Fibroblast of pulmonary artery (primary cell): ENCODE measurements around the gene CLSTN2.

Experiments used
- DNase-seq: peaks from one replicate; pipeline ENCODE4 v3.0.0-alpha.2; 2010; ENCODE audit warnings: low read depth
- H3K4me3 ChIP-seq: replicated peaks from 2 replicates; pipeline ENCODE4 v1.5.1; 2011; ENCODE audit warnings: low read depth, mild to moderate bottlenecking, control low read depth, low read length, moderate library complexity
- TF ChIP-seq, protein P1 (sequence below): IDR thresholded peaks from 2 replicates; pipeline ENCODE4 v1.5.1; 2011; ENCODE audit warnings: mild to moderate bottlenecking, control low read depth, low read length, inconsistent platforms; ENCODE audit errors: missing control alignments

Gene CLSTN2

DNA sequence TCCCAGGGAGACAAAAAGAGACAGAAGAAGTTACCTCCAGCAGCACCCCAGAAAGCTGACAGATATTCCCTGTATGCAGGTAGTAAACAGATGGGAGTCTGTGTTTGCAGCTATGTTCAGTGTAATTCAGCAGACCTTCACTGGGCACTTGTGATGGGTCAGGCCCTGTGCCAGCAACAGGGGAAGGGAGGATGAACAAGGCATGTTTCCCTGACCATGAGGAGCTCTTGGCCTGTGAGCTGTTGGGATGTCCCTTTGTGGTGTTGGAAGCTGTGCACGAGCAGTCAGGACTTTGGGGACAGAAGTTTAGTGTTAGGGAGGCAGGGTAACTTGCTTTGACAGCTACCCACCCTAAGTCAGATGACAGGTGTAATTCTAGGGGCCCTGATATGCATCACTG lies 636.9 kb downstream of the CLSTN2 start:
- no peak for DNase-seq
- TF ChIP-seq, protein P1, sequence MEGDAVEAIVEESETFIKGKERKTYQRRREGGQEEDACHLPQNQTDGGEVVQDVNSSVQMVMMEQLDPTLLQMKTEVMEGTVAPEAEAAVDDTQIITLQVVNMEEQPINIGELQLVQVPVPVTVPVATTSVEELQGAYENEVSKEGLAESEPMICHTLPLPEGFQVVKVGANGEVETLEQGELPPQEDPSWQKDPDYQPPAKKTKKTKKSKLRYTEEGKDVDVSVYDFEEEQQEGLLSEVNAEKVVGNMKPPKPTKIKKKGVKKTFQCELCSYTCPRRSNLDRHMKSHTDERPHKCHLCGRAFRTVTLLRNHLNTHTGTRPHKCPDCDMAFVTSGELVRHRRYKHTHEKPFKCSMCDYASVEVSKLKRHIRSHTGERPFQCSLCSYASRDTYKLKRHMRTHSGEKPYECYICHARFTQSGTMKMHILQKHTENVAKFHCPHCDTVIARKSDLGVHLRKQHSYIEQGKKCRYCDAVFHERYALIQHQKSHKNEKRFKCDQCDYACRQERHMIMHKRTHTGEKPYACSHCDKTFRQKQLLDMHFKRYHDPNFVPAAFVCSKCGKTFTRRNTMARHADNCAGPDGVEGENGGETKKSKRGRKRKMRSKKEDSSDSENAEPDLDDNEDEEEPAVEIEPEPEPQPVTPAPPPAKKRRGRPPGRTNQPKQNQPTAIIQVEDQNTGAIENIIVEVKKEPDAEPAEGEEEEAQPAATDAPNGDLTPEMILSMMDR: no peak
- no peak overlapping the region for H3K4me3 ChIP-seq

DNA sequence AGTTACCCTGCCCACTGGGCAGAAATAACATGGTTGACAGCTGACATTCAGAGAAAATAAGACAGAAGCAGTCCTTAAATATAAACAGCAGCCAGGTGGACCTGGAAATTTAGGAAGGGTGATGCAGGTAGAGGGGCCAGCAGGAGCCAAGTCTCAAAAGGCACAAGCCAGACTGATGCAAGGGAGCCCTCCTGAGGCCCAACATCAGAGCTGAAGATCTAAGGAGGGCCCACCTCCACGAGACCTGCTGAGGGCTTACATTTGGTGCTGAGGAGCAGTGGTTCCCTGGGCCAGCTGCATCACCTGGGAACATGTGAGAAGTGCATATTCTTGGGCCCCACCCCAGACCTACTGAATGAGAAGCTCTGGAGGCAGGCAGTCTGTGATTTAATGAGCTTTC lies 637.3 kb downstream of the CLSTN2 start:
- DNase-seq: no peak
- TF ChIP-seq, protein P1: no peak
- H3K4me3 ChIP-seq: no peak overlapping the region

DNA sequence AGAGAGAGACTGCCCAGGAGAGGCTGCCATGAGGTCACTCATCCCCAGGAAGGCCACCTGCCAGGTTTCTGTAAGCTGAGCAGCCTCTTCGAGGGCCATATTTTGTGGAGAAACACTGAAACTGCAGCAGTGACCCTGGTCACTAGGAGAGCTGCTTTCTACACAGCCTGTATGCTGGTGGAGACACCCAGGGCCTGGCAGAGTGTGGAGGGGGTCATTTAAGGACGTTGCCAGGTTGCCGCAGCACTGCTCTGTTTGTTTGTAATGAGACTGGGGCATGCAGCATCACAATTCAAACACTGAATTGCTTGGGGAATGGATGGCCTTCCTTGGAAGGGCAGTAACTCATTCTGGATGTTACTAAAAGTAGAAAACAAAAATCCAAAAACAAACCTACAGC lies 638.0 kb downstream of the CLSTN2 start:
- TF ChIP-seq, protein P1: no peak
- no peak overlapping the region for H3K4me3 ChIP-seq
- DNase-seq: no peak

DNA sequence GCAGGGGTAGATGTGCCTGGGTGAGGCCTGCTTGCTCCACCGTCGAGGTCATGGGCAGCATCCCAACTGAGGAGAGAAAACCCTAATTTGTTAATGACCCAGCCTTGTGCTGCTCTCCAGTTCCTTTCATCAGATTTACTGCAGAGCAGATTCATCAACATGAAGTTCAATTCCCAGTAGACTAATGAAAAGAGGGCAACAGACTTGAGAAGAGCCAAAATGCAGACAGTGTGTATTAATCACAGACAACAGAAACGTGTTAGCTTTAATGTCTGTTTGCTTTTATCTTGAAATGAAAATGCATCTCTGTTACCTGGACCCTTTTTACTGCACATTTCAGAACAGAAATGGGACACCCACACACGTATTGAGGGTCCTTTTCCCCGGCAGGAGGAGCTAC lies 639.4 kb downstream of the CLSTN2 start:
- H3K4me3 ChIP-seq: no peak overlapping the region
- DNase-seq: no peak
- TF ChIP-seq, protein P1: no peak

DNA sequence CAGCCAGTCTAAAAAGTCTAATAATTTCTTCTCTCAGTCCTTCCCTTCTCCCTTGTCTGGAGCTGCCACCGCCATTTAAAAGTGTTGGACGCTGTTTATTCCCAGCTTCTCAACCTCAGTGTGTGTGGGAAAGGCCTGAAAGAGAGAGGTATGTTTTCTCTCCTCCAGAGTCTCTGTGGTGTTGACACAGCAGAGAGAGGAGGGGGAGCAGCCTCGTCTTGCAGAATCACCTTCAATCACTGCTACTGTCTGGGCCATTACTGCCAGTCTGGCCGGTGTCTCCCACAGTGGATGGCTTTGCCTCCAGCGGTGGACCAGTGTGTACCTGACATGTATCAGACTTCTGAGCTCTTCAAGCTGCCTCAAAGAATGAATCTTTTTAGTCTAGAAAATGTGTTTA lies 641.5 kb downstream of the CLSTN2 start:
- DNase-seq: no peak
- no peak overlapping the region for H3K4me3 ChIP-seq
- TF ChIP-seq, protein P1: no peak

DNA sequence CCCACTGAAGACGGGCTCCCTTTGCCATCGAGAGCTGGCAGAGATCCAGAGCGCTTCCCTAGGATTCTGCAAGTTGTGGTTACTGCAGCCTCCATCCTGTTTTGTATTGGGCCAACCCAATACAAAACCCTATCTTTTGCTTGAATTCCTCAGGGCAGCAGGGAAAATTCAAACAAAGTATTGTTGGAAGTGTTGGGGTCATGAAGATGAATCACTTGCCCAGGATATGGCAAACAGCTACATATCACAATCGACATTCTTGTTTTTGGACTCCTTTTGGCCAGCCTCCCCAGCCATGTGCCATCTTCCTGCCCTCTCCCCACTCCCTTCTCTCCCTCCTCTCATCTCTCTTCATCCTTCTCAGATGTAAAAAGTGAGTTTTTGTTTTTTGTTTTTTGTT lies 642.9 kb downstream of the CLSTN2 start:
- no peak for DNase-seq
- H3K4me3 ChIP-seq: no peak overlapping the region
- TF ChIP-seq, protein P1: no peak

DNA sequence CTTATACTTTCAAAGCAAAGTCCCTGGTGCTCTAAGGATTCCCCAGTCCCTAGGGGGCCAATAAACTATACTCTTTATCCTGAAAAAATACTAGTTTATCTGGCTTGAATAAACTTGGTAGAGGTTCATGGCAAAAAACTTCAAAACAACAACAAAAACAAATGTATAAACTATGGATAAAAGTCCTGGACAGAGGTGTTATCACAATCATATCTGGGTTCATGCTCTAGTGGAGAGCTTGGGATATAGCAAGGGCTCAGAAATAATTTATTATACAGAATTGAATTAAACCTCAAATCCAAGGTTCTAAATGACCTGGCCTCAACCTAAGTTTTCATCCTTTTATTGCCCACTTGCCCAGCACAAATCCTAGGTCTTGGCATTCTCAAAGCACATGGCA lies 644.3 kb downstream of the CLSTN2 start:
- H3K4me3 ChIP-seq: no peak overlapping the region
- no peak for DNase-seq
- TF ChIP-seq, protein P1: no peak
